ENCODE results near the gene MBD6.
A peak's percentile ranks its signal among the peaks of the same experiment; 100 is the strongest.

- TF ChIP-seq MAZ (IDR thresholded peaks at IDR 0.05; ENCODE audit: borderline replicate concordance, low read depth, low read length) (0 out of 2 replicates have a peak, but pooled peaks have one; percentile 2), MYC (IDR thresholded peaks at IDR 0.05; ENCODE audit: borderline replicate concordance, low read length) (no peak), CTCF (IDR thresholded peaks at IDR 0.05) (no peak), POLR2A (IDR thresholded peaks at IDR 0.05; ENCODE audit: low read length) (peak; percentile 78), E2F6 (IDR thresholded peaks at IDR 0.05; ENCODE audit: borderline replicate concordance, low read depth) (no peak), CBX2 (IDR thresholded peaks at IDR 0.05; ENCODE audit: borderline replicate concordance, low read depth) (no peak), REST (IDR thresholded peaks at IDR 0.05) (no peak), KDM1A (IDR thresholded peaks at IDR 0.05; ENCODE audit: low read depth) (no peak), ZC3H11A (IDR thresholded peaks at IDR 0.05) (no peak), HMGXB4 (CRISPR knock-in tag; IDR thresholded peaks at IDR 0.05; ENCODE audit: borderline replicate concordance) (no peak)
These were observed 472 bp downstream of the MBD6 start for GRCh38 chr12:57522887-57523705.

Measured in A549 (cell line).